Measurements from ENCODE around the gene WNT5A. TPM values are rescaled to one million over a fixed set of nuclear protein-coding genes. Genes with fewer than 3 reads are reported as not detected.

Gene WNT5A
- total RNA-seq, 1 donor from 2014 or later, result 3.3 TPM

GRCh38 chr3:55439657-55440056 lies 47.4 kb downstream of the WNT5A start:
- H3K4me3 Mint-ChIP-seq, result no peak overlapping the region
- H3K4me1 Mint-ChIP-seq, result peaks cover 5% of the 10 kb centered on the region
- Histone ChIP-seq H4K20me1 (ENCODE audit: low read depth) (no peaks in the 10 kb centered on the region), H3K4me3 (no peak overlapping the region), H3K4me1 (no peaks in the 10 kb centered on the region), H3K36me3 (no peaks in the 10 kb centered on the region), H3K4me2 (no peak overlapping the region), H3F3A (ENCODE audit: low read depth) (no peaks in the 10 kb centered on the region), H3K9ac (no peak overlapping the region), H2AFZ (replicated peaks) (no peak overlapping the region), H3K27ac (no peak overlapping the region), H3K9me3 (ENCODE audit: low read depth) (no peaks in the 10 kb centered on the region), H3K27me3 (no peaks in the 10 kb centered on the region), H3K79me2 (ENCODE audit: low read depth) (no peaks in the 10 kb centered on the region)
- H3K36me3 Mint-ChIP-seq, result no peaks in the 10 kb centered on the region
- H3K27ac Mint-ChIP-seq, result no peak overlapping the region
- H3K9me3 Mint-ChIP-seq, result no peaks in the 10 kb centered on the region
- peaks cover 2% of the 10 kb centered on the region for H3K27me3 Mint-ChIP-seq (ENCODE audit: insufficient read depth, low read depth)
- DNase-seq (ENCODE audit: low spot score), result no peak
- TF ChIP-seq EZH2phosphoT487 (IDR thresholded peaks at IDR 0.05) (no peak), EZH2 (IDR thresholded peaks at IDR 0.05) (no peak), CTCF (IDR thresholded peaks at IDR 0.05) (no peak)

- H2AFZ ChIP-seq (replicated peaks), result no peak overlapping the region
- H3K4me2 ChIP-seq, result no peak overlapping the region
- H3K4me1 ChIP-seq, result no peaks in the 10 kb centered on the region
- no peak overlapping the region for H3K27ac ChIP-seq
- H3K36me3 Mint-ChIP-seq, result no peaks in the 10 kb centered on the region
- no peak overlapping the region for H3K4me3 Mint-ChIP-seq
- no peaks in the 10 kb centered on the region for H3K36me3 ChIP-seq
- no peak overlapping the region for H3K9ac ChIP-seq
- H3K27me3 Mint-ChIP-seq (ENCODE audit: insufficient read depth, low read depth), result peaks cover 4% of the 10 kb centered on the region
- H3K4me1 Mint-ChIP-seq, result peaks cover 5% of the 10 kb centered on the region
- H4K20me1 ChIP-seq (ENCODE audit: low read depth), result no peaks in the 10 kb centered on the region
- TF ChIP-seq EZH2 (IDR thresholded peaks at IDR 0.05), result no peak
- no peak for TF ChIP-seq CTCF (IDR thresholded peaks at IDR 0.05)
- TF ChIP-seq EZH2phosphoT487 (IDR thresholded peaks at IDR 0.05), result no peak
- H3K27ac Mint-ChIP-seq, result no peak overlapping the region
- H3K4me3 ChIP-seq, result no peak overlapping the region
- H3F3A ChIP-seq (ENCODE audit: low read depth), result no peaks in the 10 kb centered on the region
- no peak for DNase-seq (ENCODE audit: low spot score)
- no peaks in the 10 kb centered on the region for H3K79me2 ChIP-seq (ENCODE audit: low read depth)
- no peaks in the 10 kb centered on the region for H3K9me3 ChIP-seq (ENCODE audit: low read depth)
- no peaks in the 10 kb centered on the region for H3K27me3 ChIP-seq
- no peaks in the 10 kb centered on the region for H3K9me3 Mint-ChIP-seq
Measured at GRCh38 chr3:55436644-55437043, 50.5 kb downstream of the WNT5A start.

- no peak for DNase-seq (ENCODE audit: low spot score)
- no peaks in the 10 kb centered on the region for H3K36me3 ChIP-seq
- H2AFZ ChIP-seq (replicated peaks), result no peak overlapping the region
- TF ChIP-seq EZH2phosphoT487 (IDR thresholded peaks at IDR 0.05), result no peak
- TF ChIP-seq EZH2 (IDR thresholded peaks at IDR 0.05), result no peak
- no peak for TF ChIP-seq CTCF (IDR thresholded peaks at IDR 0.05)
- H3K79me2 ChIP-seq (ENCODE audit: low read depth), result no peaks in the 10 kb centered on the region
- H3K27ac ChIP-seq, result no peak overlapping the region
- no peak overlapping the region for H3K27ac Mint-ChIP-seq
- no peak overlapping the region for H3K4me3 Mint-ChIP-seq
- H3K27me3 ChIP-seq, result no peaks in the 10 kb centered on the region
- no peaks in the 10 kb centered on the region for H3K9me3 Mint-ChIP-seq
- no peak overlapping the region for H3K9ac ChIP-seq
- no peaks in the 10 kb centered on the region for H3K9me3 ChIP-seq (ENCODE audit: low read depth)
- no peaks in the 10 kb centered on the region for H3K36me3 Mint-ChIP-seq
- H4K20me1 ChIP-seq (ENCODE audit: low read depth), result no peaks in the 10 kb centered on the region
- no peak overlapping the region for H3K4me3 ChIP-seq
- peaks cover 4% of the 10 kb centered on the region for H3K27me3 Mint-ChIP-seq (ENCODE audit: insufficient read depth, low read depth)
- no peaks in the 10 kb centered on the region for H3F3A ChIP-seq (ENCODE audit: low read depth)
- no peak overlapping the region for H3K4me2 ChIP-seq
- H3K4me1 Mint-ChIP-seq, result peaks cover 5% of the 10 kb centered on the region
- H3K4me1 ChIP-seq, result no peaks in the 10 kb centered on the region
Measured at GRCh38 chr3:55435491-55435890, 51.6 kb downstream of the WNT5A start.

Data from neural progenitor cell (in vitro differentiated cells).